GM19240 (cell line): ENCODE results near the gene ANKRD40.
"Not testable (repeated sequence)": the region's sequence is repeated elsewhere in the genome, so short reads cannot be mapped to it uniquely, and the experiment has no call there.

Experiments
- DNase-seq: peaks from one replicate; pipeline ENCODE4 v3.0.0; 2011; ENCODE audit warnings: low spot score; ENCODE audit not compliant: insufficient read length

ANKRD40 gene

GRCh38 chr17:50707289-50708049 is at the start of gene ANKRD40:
ANKRD40 (minus strand) TSS chr17:50707914; CDS start chr17:50707654, 260 bp downstream.
- DNase-seq, result peak; percentile 42

- no peak for DNase-seq
These were observed 46.8 kb upstream of the ANKRD40 start for GRCh38 chr17:50754521-50754920.

GRCh38 chr17:50749245-50749644 is 41.5 kb upstream of the ANKRD40 start:
- no peak for DNase-seq

- DNase-seq, result no peak
These were observed 37.9 kb upstream of the ANKRD40 start for GRCh38 chr17:50745631-50746030.

- DNase-seq, result no peak
These were observed 31.4 kb upstream of the ANKRD40 start for GRCh38 chr17:50739098-50739497.

GRCh38 chr17:50737118-50737698 is 29.5 kb upstream of the ANKRD40 start:
- DNase-seq, result no peak

- no peak for DNase-seq
These were observed 27.6 kb upstream of the ANKRD40 start for GRCh38 chr17:50735287-50735686.

- DNase-seq, result no peak
These were observed 24.1 kb upstream of the ANKRD40 start for GRCh38 chr17:50731575-50732460.

GRCh38 chr17:50728881-50729765 is 21.4 kb upstream of the ANKRD40 start:
- DNase-seq, result no peak

GRCh38 chr17:50728112-50728429 is 20.4 kb upstream of the ANKRD40 start:
- DNase-seq, result no peak

GRCh38 chr17:50725769-50726655 is 18.3 kb upstream of the ANKRD40 start:
- DNase-seq, result no peak

GRCh38 chr17:50724622-50725021 is 16.9 kb upstream of the ANKRD40 start:
- not testable (repeated sequence) for DNase-seq

GRCh38 chr17:50722746-50723145 is 15.0 kb upstream of the ANKRD40 start:
- no peak for DNase-seq

- DNase-seq, result no peak
These were observed 13.7 kb upstream of the ANKRD40 start for GRCh38 chr17:50721194-50722010.

GRCh38 chr17:50719924-50720794 is 12.4 kb upstream of the ANKRD40 start:
- DNase-seq, result no peak

- peak; percentile 82 for DNase-seq
These were observed 11.6 kb upstream of the ANKRD40 start, which contains the start of gene LUC7L3 for GRCh38 chr17:50719144-50719923. LUC7L3 (plus strand) TSS chr17:50719603; CDS start chr17:50719733, 130 bp downstream.

- DNase-seq, result no peak
These were observed 7.8 kb upstream of the ANKRD40 start for GRCh38 chr17:50715471-50715870.
